Ovary (tissue), 9 donors: Measurements from ENCODE around the gene SNX10. TPM values are rescaled to one million over a fixed set of nuclear protein-coding genes. Genes with fewer than 3 reads are reported as not detected.

Source experiments
- DNase-seq, 5 donors: peaks; one replicate each; pipeline ENCODE4 v3.0.0-alpha.2; 2019 to 2020
- H3K27ac ChIP-seq, 2 donors: fragments of 200-600 bp; one replicate each; pipeline versions ENCODE4 v1.5.1 to v1.8.0; 2019 to 2022
- H3K27me3 ChIP-seq: fragments of 200-600 bp; one replicate; pipeline ENCODE4 v1.8.0; 2022
- H3K36me3 ChIP-seq: fragments of 200-600 bp; sonication (generic); one replicate; pipeline ENCODE4 v1.5.1; 2019
- H3K4me1 ChIP-seq: one replicate; pipeline ENCODE4 v1.8.1; 2013; ENCODE audit warnings: mild to moderate bottlenecking, moderate library complexity; ENCODE audit not compliant: insufficient read depth
- H3K4me3 ChIP-seq: fragments of 200-600 bp; sonication (generic); one replicate; pipeline ENCODE4 v1.5.1; 2017
- H3K9me3 ChIP-seq, 2 donors: fragments of 200-600 bp in 1 of 2; sonication (generic) in 1 of 2; one replicate each; pipeline versions ENCODE4 v1.5.1 to v1.8.1; 2013 to 2019; ENCODE audit warnings: mild to moderate bottlenecking in 1 of 2, moderate library complexity in 1 of 2
- CTCF ChIP-seq, 3 donors: fragments of 450-650 bp in 2 of 3; fragments of 200-600 bp in 1 of 3; IDR thresholded peaks; one replicate each; pipeline versions ENCODE4 v1.5.1 to v1.8.0; 2016 to 2022; ENCODE audit warnings: antibody characterized with exemption in 3 of 3, mild to moderate bottlenecking in 1 of 3
- EP300 ChIP-seq: sonication (generic); formaldehyde crosslinking; IDR thresholded peaks from one replicate; pipeline ENCODE4 v1.6.1; 2017; ENCODE audit warnings: antibody characterized with exemption
- POLR2A ChIP-seq: fragments of 450-650 bp; IDR thresholded peaks from one replicate; pipeline ENCODE4 v1.6.1; 2017; ENCODE audit warnings: antibody characterized with exemption, mild to moderate bottlenecking, moderate library complexity
- WGBS, 3 donors: extraction: QIAGEN DNeasy Blood & Tissue Kit in 1 of 3; methylation state at CpG; one replicate each; pipeline versions ENCODE4 v1.1.5 to v1.1.7; 2013 to 2017; 5-methylcytosine and 5-hydroxymethylcytosine counted together
- intact Hi-C, 4 donors: fragments of 100-400 bp; cut with DNase I; formaldehyde crosslinking; loops; one replicate each; pipeline versions ENCODE4 v1.11.0 to v1.15.1; 2022 to 2023
- polyA plus RNA-seq, 2 donors: library from polyadenylated mRNA; stranded (reverse); fragments of 200-250 nt in 1 of 2; fragments of 350-450 nt in 1 of 2; fragmentation: Illumina TruSeq in 1 of 2; extraction: RNeasy Lipid Tissue Mini Kit (QIAGEN cat#74804) in 1 of 2; gene quantifications; one replicate each; pipeline ENCODE4 v1.2.3, GENCODE V29; 2013 to 2014
- total RNA-seq, 7 donors: library from RNA; depleted of rRNA in 2 of 7; stranded (reverse); fragments of >200 nt in 2 of 7; fragmentation: NEBNext Ultra II Directional in 3 of 7; extraction: Animal tissue kit (Norgen Biotek cat#: 25700) in 3 of 7; gene quantifications; one replicate each; pipeline versions ENCODE4 v1.1.0 to v1.2.4, GENCODE V29; 2016 to 2023
- donor health status: DM: no; HTN: no; CAD: no; lungs with moderate emphysema.
- donor health status: DM: no; HTN: no; CAD: no.
- donor health status: Bipolar disorder and iron deficiency.
- donor health status: DM: yes; HTN: yes; CAD: no.
- donor health status: DM: no; HTN: no; CAD: no.
- donor health status: DM: yes; HTN: yes; CAD: no.

The SNX10 gene
- total and polyA plus RNA-seq, 9 donors, result 1.1 to 6.4 (median 2.0) TPM

- Histone ChIP-seq H3K4me1 (no peaks in the 10 kb centered on the region), H3K27ac (no peak overlapping the region), H3K27me3 (no peaks in the 10 kb centered on the region), H3K4me3 (no peak overlapping the region), H3K36me3 (no peaks in the 10 kb centered on the region), H3K9me3 (no peaks in the 10 kb centered on the region)
- WGBS, 3 donors, result 75 to 87% (median 82%) methylated on average over 3 of the region's 3 CpGs
- intact Hi-C loops, result no loop called here
- TF ChIP-seq POLR2A, result no peak
- no peak for TF ChIP-seq EP300
- no peak for TF ChIP-seq CTCF (IDR thresholded peaks at IDR 0.05)
- no peak for DNase-seq
These were observed 127.5 kb downstream of the SNX10 start for GRCh38 chr7:26419198-26419597.

DNA sequence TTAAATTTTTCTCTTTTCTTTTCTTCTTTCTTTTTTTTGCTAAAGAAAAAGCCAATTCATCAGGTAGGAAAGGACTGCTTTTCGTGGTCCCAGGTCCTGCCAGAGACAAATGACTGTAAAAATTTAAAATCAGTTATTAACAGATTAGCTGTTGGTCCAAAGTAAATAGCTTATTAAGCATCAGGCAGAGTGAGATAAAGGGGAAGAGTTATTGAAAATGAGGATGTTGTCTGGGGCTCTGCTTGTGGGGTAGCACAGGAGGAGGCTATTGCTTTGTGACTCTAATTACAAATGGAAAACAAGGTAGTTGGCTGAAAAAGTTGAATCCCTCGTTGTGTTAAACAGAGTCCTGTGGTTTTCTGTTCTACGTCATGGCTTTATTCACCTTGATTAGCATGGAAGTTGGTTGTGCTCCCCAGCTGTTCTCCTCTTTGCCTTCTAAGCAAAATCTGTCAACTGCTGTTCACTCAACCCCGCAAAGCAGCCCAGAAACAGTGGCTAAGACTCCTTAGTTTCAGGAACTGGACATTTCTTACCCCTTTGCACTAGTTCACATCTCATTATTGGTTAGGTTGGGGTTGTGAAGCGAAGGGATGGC is 128.9 kb downstream of the SNX10 start:
- H3K9me3 ChIP-seq, result no peaks in the 10 kb centered on the region
- no peak for DNase-seq
- 56 to 81% (median 77%) methylated on average over 5 of the region's 5 CpGs for WGBS, 3 donors
- no peaks in the 10 kb centered on the region for H3K36me3 ChIP-seq
- TF ChIP-seq EP300 (no peak), POLR2A (no peak), CTCF (IDR thresholded peaks at IDR 0.05) (no peak)
- H3K27ac ChIP-seq, result no peak overlapping the region
- intact Hi-C loops, result no loop called here
- H3K4me3 ChIP-seq, result no peak overlapping the region
- H3K27me3 ChIP-seq, result no peaks in the 10 kb centered on the region
- H3K4me1 ChIP-seq, result no peaks in the 10 kb centered on the region

DNA sequence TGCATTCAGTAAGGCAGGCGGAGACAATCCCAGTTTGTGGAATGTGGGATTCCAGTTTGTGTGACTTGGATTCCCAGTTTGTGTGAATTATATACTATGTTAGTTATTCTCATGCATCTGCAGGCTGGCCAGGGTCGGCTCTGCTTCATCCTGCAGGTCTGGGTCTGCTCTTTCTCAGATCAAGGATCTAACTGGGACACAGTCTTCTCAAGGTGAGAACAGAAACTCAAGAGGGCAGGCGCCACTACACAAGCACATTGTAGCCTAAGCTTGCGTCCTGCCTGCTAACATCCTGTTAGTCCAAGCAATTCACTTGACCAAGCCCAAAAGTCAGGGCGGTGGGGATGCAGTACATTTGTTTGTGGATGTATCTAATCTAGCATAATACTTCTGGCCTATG is 131.1 kb downstream of the SNX10 start:
- no peaks in the 10 kb centered on the region for H3K4me1 ChIP-seq
- no peak for DNase-seq
- no peak overlapping the region for H3K4me3 ChIP-seq
- H3K27me3 ChIP-seq, result no peaks in the 10 kb centered on the region
- H3K27ac ChIP-seq, result no peak overlapping the region
- no peaks in the 10 kb centered on the region for H3K9me3 ChIP-seq
- no peaks in the 10 kb centered on the region for H3K36me3 ChIP-seq
- intact Hi-C loops, result no loop called here
- TF ChIP-seq POLR2A (no peak), EP300 (no peak), CTCF (IDR thresholded peaks at IDR 0.05) (no peak)
- 76 to 84% (median 83%) methylated on average over 5 of the region's 5 CpGs for WGBS, 3 donors

DNA sequence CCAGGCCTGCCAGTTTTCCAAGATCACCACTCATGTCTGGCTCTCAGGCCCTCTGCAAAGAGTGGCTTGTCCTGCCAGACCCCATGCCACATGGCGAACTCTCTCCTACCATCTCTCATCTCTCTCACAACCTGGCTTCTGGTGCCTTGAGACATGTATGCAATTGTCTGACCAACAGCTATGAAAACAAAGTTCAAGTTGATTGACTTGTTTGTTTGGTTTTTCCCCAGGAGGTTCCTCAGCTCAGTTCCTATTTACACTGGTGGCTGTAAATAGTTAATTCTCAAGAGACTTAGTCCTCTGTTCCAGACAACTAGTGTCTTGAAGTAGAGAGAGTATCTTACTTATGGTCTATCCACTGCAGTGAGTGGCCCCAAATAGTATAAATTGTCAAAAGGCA is 131.8 kb downstream of the SNX10 start:
- intact Hi-C loops, result no loop called here

More for the DNA sequence above, 131.8 kb downstream of the SNX10 start:
- TF ChIP-seq CTCF (IDR thresholded peaks at IDR 0.05) (no peak), POLR2A (no peak), EP300 (no peak)
- no peaks in the 10 kb centered on the region for H3K4me1 ChIP-seq
- no peaks in the 10 kb centered on the region for H3K27me3 ChIP-seq
- no peaks in the 10 kb centered on the region for H3K9me3 ChIP-seq
- H3K36me3 ChIP-seq, result no peaks in the 10 kb centered on the region
- no peak overlapping the region for H3K27ac ChIP-seq
- WGBS, 3 donors, result 96 to 100% (median 100%) methylated on average over 1 of the region's 1 CpG
- H3K4me3 ChIP-seq, result no peak overlapping the region
- DNase-seq, result no peak

Other genes starting within 250 kb of the SNX10 start
- gene NFE2L3, start 139.7 kb upstream of the SNX10 start, total RNA-seq, result 1 to 10 TPM in 3 of 7 donors, under 1 TPM in 4; 0.45 to 3.1 (median 0.65) TPM
- gene NFE2L3, start 139.7 kb upstream of the SNX10 start, polyA plus RNA-seq, result 1 to 10 TPM; 1.4 to 6.1 TPM
- 100 to 1,000 TPM; 236 to 451 (median 368) TPM for gene HNRNPA2B1, start 91.1 kb upstream of the SNX10 start, total RNA-seq
- 100 to 1,000 TPM; 483 to 659 TPM for gene HNRNPA2B1, start 91.1 kb upstream of the SNX10 start, polyA plus RNA-seq
- gene CBX3, start 90.1 kb upstream of the SNX10 start, total RNA-seq, result 100 to 1,000 TPM in 3 of 7 donors, 10 to 100 TPM in 4; 71.7 to 133 (median 98.8) TPM
- 10 to 100 TPM; 73.3 to 90.3 TPM for gene CBX3, start 90.1 kb upstream of the SNX10 start, polyA plus RNA-seq